IMR-90 (cell line): ENCODE data around the gene GMCL1. TPM values are rescaled to one million over a fixed set of nuclear protein-coding genes. Genes with fewer than 3 reads are reported as not detected.
A peak's percentile ranks its signal among the peaks of the same experiment; 100 is the strongest.

Source experiments
- ATAC-seq: fragments of 200-7000 bp; cut with Tn5 transposase; 2 replicates; pipeline ENCODE4 v1.9.1; 2020; ENCODE audit warnings: low read depth, mild to moderate bottlenecking, moderate library complexity
- BruUV-seq: library from RNA; stranded (reverse); fragments of 400-500 nt; replicated peaks from 2 replicates; lab custom pipeline; 2021; lab: Mats Ljungman, UMichigan
- CTCF ChIA-PET: fragments of 300-600 bp; formaldehyde crosslinking; extraction: SDS; loops from one replicate; lab custom pipeline; 2021; ENCODE audit warnings: antibody characterized with exemption; lab: Yijun Ruan, JAX
- POLR2A ChIA-PET: fragments of 300-600 bp; sonication (Branson Sonifier 250); formaldehyde crosslinking; loops from one replicate; lab custom pipeline; 2022; ENCODE audit warnings: antibody characterized with exemption; ENCODE audit not compliant: unreplicated experiment; lab: Charles Lee
- DNase-seq: peaks from one replicate; pipeline ENCODE4 v3.0.0; 2013
- H2AFZ ChIP-seq: replicated peaks from 2 replicates; pipeline ENCODE3; 2013; ENCODE audit warnings: low read length, mild to moderate bottlenecking; ENCODE audit not compliant: poor library complexity
- H2AK5ac ChIP-seq: 2 replicates; pipeline ENCODE4 v1.6.1; 2013; ENCODE audit warnings: low read depth, low read length, inconsistent platforms
- H2AK9ac ChIP-seq: replicated peaks from 2 replicates; pipeline ENCODE3; 2013; ENCODE audit warnings: mild to moderate bottlenecking, low read depth, low read length, moderate library complexity; ENCODE audit not compliant: poor library complexity
- H2BK120ac ChIP-seq: 2 replicates; pipeline ENCODE4 v1.6.1; 2013; ENCODE audit warnings: low read depth, low read length, inconsistent platforms
- H2BK15ac ChIP-seq: 3 replicates; pipeline ENCODE4 v1.6.1; 2013; ENCODE audit warnings: low read depth, low read length, inconsistent platforms
- H2BK20ac ChIP-seq: 2 replicates; pipeline ENCODE4 v1.6.1; 2013; ENCODE audit warnings: low read depth, mild to moderate bottlenecking, inconsistent platforms, low read length, moderate library complexity
- H2BK5ac ChIP-seq: 2 replicates; pipeline ENCODE4 v1.6.1; 2013; ENCODE audit warnings: mild to moderate bottlenecking, low read depth, low read length, inconsistent platforms; ENCODE audit not compliant: poor library complexity, severe bottlenecking
- H3K14ac ChIP-seq: replicated peaks from 2 replicates; pipeline ENCODE4 v1.6.1; 2013; ENCODE audit warnings: low read depth, low read length, inconsistent platforms
- H3K18ac ChIP-seq: 2 replicates; pipeline ENCODE4 v1.6.1; 2013; ENCODE audit warnings: low read depth, low read length, control low read depth
- H3K23ac ChIP-seq: 2 replicates; pipeline ENCODE4 v1.6.1; 2013; ENCODE audit warnings: low read depth, low read length, inconsistent platforms
- H3K27ac ChIP-seq: 2 replicates; pipeline ENCODE4 v1.5.1; 2013; ENCODE audit warnings: mild to moderate bottlenecking, control low read depth, low read length; ENCODE audit not compliant: insufficient read depth
- H3K27me3 ChIP-seq: 2 replicates; pipeline ENCODE4 v1.6.1; 2013; ENCODE audit warnings: low read length; ENCODE audit not compliant: control insufficient read depth, insufficient read depth
- H3K36me3 ChIP-seq: 2 replicates; pipeline ENCODE4 v1.6.1; 2013; ENCODE audit warnings: low read length, mixed read lengths; ENCODE audit not compliant: control insufficient read depth, insufficient read depth
- H3K4ac ChIP-seq: 2 replicates; pipeline ENCODE4 v1.6.1; 2013; ENCODE audit warnings: low read depth, low read length, inconsistent platforms
- H3K4me1 ChIP-seq: 2 replicates; pipeline ENCODE4 v1.6.1; 2013; ENCODE audit warnings: low read length, mixed read lengths; ENCODE audit not compliant: control insufficient read depth, insufficient read depth
- H3K4me2 ChIP-seq: 2 replicates; pipeline ENCODE4 v1.6.1; 2013; ENCODE audit warnings: low read depth, mild to moderate bottlenecking, control low read depth, low read length, moderate library complexity
- H3K4me3 ChIP-seq: 2 replicates; pipeline ENCODE4 v1.5.1; 2013; ENCODE audit warnings: low read depth, mild to moderate bottlenecking, control low read depth, low read length, moderate library complexity; ENCODE audit not compliant: insufficient read depth
- H3K56ac ChIP-seq: 2 replicates; pipeline ENCODE4 v1.6.1; 2013; ENCODE audit warnings: low read length, inconsistent platforms; ENCODE audit not compliant: insufficient read depth; ENCODE audit errors: extremely low read depth
- H3K79me1 ChIP-seq, 2 experiments: 2 replicates each; pipeline ENCODE4 v1.6.1; 2013; ENCODE audit warnings: low read length in 2 of 2, inconsistent platforms in 1 of 2, low read depth in 1 of 2
- H3K9ac ChIP-seq: 2 replicates; pipeline ENCODE4 v1.6.1; 2013; ENCODE audit warnings: low read depth, low read length, control low read depth
- H3K9me1 ChIP-seq: 2 replicates; pipeline ENCODE4 v1.6.1; 2013; ENCODE audit warnings: low read length, inconsistent platforms; ENCODE audit not compliant: insufficient read depth
- H3K9me3 ChIP-seq: 2 replicates; pipeline ENCODE4 v1.6.1; 2013; ENCODE audit warnings: low read length; ENCODE audit not compliant: control insufficient read depth, insufficient read depth
- H4K20me1 ChIP-seq: 2 replicates; pipeline ENCODE4 v1.6.1; 2013; ENCODE audit warnings: low read length, inconsistent platforms; ENCODE audit not compliant: insufficient read depth
- H4K5ac ChIP-seq: 2 replicates; pipeline ENCODE4 v1.6.1; 2013; ENCODE audit warnings: mild to moderate bottlenecking, low read depth, low read length, control low read depth
- H4K8ac ChIP-seq, 2 experiments: 2 replicates each; pipeline ENCODE4 v1.6.1; 2013; ENCODE audit warnings: low read depth in 2 of 2, low read length in 2 of 2, control low read depth in 1 of 2, inconsistent platforms in 1 of 2
- H4K91ac ChIP-seq: 2 replicates; pipeline ENCODE4 v1.6.1; 2013; ENCODE audit warnings: low read depth, low read length, inconsistent platforms; ENCODE audit not compliant: insufficient read depth
- BHLHE40 ChIP-seq: fragments of 150-350 bp; IDR thresholded peaks from 2 replicates; pipeline ENCODE4 v1.6.1; 2016; ENCODE audit warnings: mild to moderate bottlenecking, low read depth, low read length
- CEBPB ChIP-seq: IDR thresholded peaks from 2 replicates; pipeline ENCODE4 v1.6.1; 2012; ENCODE audit warnings: low read depth, low read length, improper control_type of control experiment
- CHD1 ChIP-seq: IDR thresholded peaks from 2 replicates; pipeline ENCODE4 v1.6.1; 2012; ENCODE audit warnings: low read depth, low read length, improper control_type of control experiment
- CTCF ChIP-seq: conservative IDR thresholded peaks from 2 replicates; pipeline ENCODE4 v1.5.1; 2012; ENCODE audit warnings: mild to moderate bottlenecking, low read depth, low read length, improper control_type of control experiment
- ELK1 ChIP-seq: fragments of 150-350 bp; IDR thresholded peaks from 2 replicates; pipeline ENCODE4 v1.6.1; 2016; ENCODE audit warnings: low read depth, mild to moderate bottlenecking, low read length, moderate library complexity, borderline replicate concordance
- FOS ChIP-seq: fragments of 150-350 bp; IDR thresholded peaks from 2 replicates; pipeline ENCODE4 v1.6.1; 2016; ENCODE audit warnings: low read depth, low read length
- MAZ ChIP-seq: IDR thresholded peaks from 2 replicates; pipeline ENCODE4 v1.6.1; 2012; ENCODE audit warnings: low read depth, mild to moderate bottlenecking, low read length, improper control_type of control experiment, moderate library complexity, borderline replicate concordance
- MXI1 ChIP-seq: IDR thresholded peaks from 2 replicates; pipeline ENCODE4 v1.6.1; 2012; ENCODE audit warnings: low read depth, mild to moderate bottlenecking, low read length, moderate library complexity, borderline replicate concordance
- NFE2L2 ChIP-seq: fragments of 150-350 bp; IDR thresholded peaks from 2 replicates; pipeline ENCODE4 v1.6.1; 2016; ENCODE audit warnings: low read depth, mild to moderate bottlenecking, low read length
- POLR2A ChIP-seq: IDR thresholded peaks from 2 replicates; pipeline ENCODE4 v1.6.1; 2012; ENCODE audit warnings: mild to moderate bottlenecking, low read depth, low read length
- RAD21 ChIP-seq: IDR thresholded peaks from 2 replicates; pipeline ENCODE4 v1.6.1; 2012; ENCODE audit warnings: low read length, improper control_type of control experiment
- RCOR1 ChIP-seq: IDR thresholded peaks from 2 replicates; pipeline ENCODE4 v1.6.1; 2012; ENCODE audit warnings: mild to moderate bottlenecking, low read length, improper control_type of control experiment; ENCODE audit not compliant: insufficient replicate concordance
- RFX5 ChIP-seq: IDR thresholded peaks from 2 replicates; pipeline ENCODE4 v1.8.0; 2012; ENCODE audit warnings: low read depth, mild to moderate bottlenecking, low read length, moderate library complexity
- SMC3 ChIP-seq: fragments of 150-350 bp; IDR thresholded peaks from 2 replicates; pipeline ENCODE4 v1.6.1; 2016; ENCODE audit warnings: low read depth, mild to moderate bottlenecking, antibody characterized with exemption, low read length, moderate library complexity
- WGBS, 2 experiments: methylation state at CpG; one replicate each; pipeline versions ENCODE4 v1.1.5 to v1.1.7; 2013; ENCODE audit warnings: missing lambda C conversion rate in 2 of 2; ENCODE audit not compliant: insufficient read length in 1 of 2; ENCODE audit errors: extremely low coverage in 2 of 2; 5-methylcytosine and 5-hydroxymethylcytosine counted together
- dilution Hi-C: fragments of 300-500 bp; cut with HindIII; formaldehyde crosslinking; loops from one replicate; pipeline ENCODE4 v1.14.3; 2018; ENCODE audit warnings: low sequenced_read_pairs; ENCODE audit not compliant: unreplicated experiment
- in situ Hi-C: fragments of 300-500 bp; cut with MboI; formaldehyde crosslinking; loops from 3 replicates; pipeline ENCODE4 v1.14.3; 2019; ENCODE audit warnings: low sequenced_read_pairs, inconsistent platforms, mixed read lengths
- intact Hi-C: fragments of 100-400 bp; cut with micrococcal nuclease; formaldehyde crosslinking; loops from 2 replicates; pipeline ENCODE4 v1.10.0; 2022
- polyA plus RNA-seq, 3 experiments: library from polyadenylated mRNA; depleted of rRNA; stranded (reverse); fragments of >200 nt; gene quantifications; 2 replicates each; pipeline ENCODE4 v1.2.3, GENCODE V29; 2012; ENCODE audit warnings: low replicate concordance in 1 of 3
- total RNA-seq: library from RNA; depleted of rRNA; stranded (reverse); fragments of >200 nt; gene quantifications from 2 replicates; pipeline ENCODE4 v1.2.3, GENCODE V29; 2012

The GMCL1 gene
- total and polyA plus RNA-seq, 2 of the 4 experiments (the other 2 are of a cell fraction): 2.8 to 3.4 TPM

GRCh38 chr2:69798290-69798908 lies 31.1 kb upstream of the GMCL1 start:
- Histone ChIP-seq H2AK5ac (no peak overlapping the region), H2BK15ac (no peak overlapping the region), H3K9me3 (no peaks in the 10 kb centered on the region), H3K4me1 (peaks cover 7% of the 10 kb centered on the region; the same call in 1 of the 2 replicates), H4K91ac (no peak overlapping the region), H2BK5ac (no peak overlapping the region), H3K79me1 (no peaks in the 10 kb centered on the region; a peak in 2 of 4 replicates), H4K8ac (0 out of 4 replicates have a peak overlapping the region, but pooled peaks of 1 of the 2 experiments have one; percentile 44), H3K4me2 (peak overlapping the region; percentile 21; the same call in 1 of the 2 replicates), H2AFZ (no peak overlapping the region), H2BK120ac (no peak overlapping the region), H2AK9ac (no peak overlapping the region), H3K14ac (0 out of 2 replicates have a peak overlapping the region, but pooled peaks have one; percentile 38), H3K4ac (peak overlapping the region; percentile 22; the same call in 1 of the 2 replicates), H3K23ac (no peak overlapping the region), H3K56ac (no peak overlapping the region), H3K27me3 (no peaks in the 10 kb centered on the region), H4K5ac (no peak overlapping the region), H4K20me1 (peaks cover 2% of the 10 kb centered on the region; the same call in 1 of the 2 replicates), H3K18ac (no peak overlapping the region), H3K9me1 (no peaks in the 10 kb centered on the region), H3K27ac (no peak overlapping the region), H3K4me3 (no peak overlapping the region), H3K9ac (peak overlapping the region; percentile 16; the same call in 1 of the 2 replicates), H3K36me3 (no peaks in the 10 kb centered on the region; the same call in 1 of the 2 replicates), H2BK20ac (no peak overlapping the region)
- dilution Hi-C loops (no loop called here), intact Hi-C loops (loop anchor here (5.0 kb wide), 1 partner anchor 56 kb away; the partner anchor contains the start of gene ANXA4), in situ Hi-C loops (no loop called here)
- peak; percentile 24 for DNase-seq
- BruUV-seq: no TSS peak
- 0 out of 2 replicates have a peak, but pooled peaks have one; percentile 17 for ATAC-seq
- ChIA-PET CTCF (interaction anchor here (1.3 to 2.2 kb wide), 2 partner anchors 18 to 74 kb away, joined by 4 to 6 read pairs; no protein-coding TSS in a partner anchor), POLR2A (no interaction called here)
- TF ChIP-seq MXI1 (no peak), RAD21 (no peak), CEBPB (no peak), POLR2A (no peak), BHLHE40 (no peak), ELK1 (no peak), MAZ (no peak), SMC3 (no peak), FOS (no peak), RCOR1 (no peak), RFX5 (no peak), CTCF (no peak), CHD1 (no peak), NFE2L2 (no peak)
- WGBS, 2 experiments: no CpG with 5 or more reads among the region's 7 CpGs
